H1 (cell line): ENCODE results near the gene RDM1. TPM values are rescaled to one million over a fixed set of nuclear protein-coding genes. Genes with fewer than 3 reads are reported as not detected.

Experiments
- CTCF ChIA-PET: fragments of 300-600 bp; sonication (Branson Sonifier 250); formaldehyde crosslinking; loops from one replicate; lab custom pipeline; 2021; ENCODE audit not compliant: partially characterized antibody; lab: Charles Lee
- POLR2A ChIA-PET: fragments of 300-600 bp; sonication (Branson Sonifier 250); formaldehyde crosslinking; loops from one replicate; lab custom pipeline; 2021; ENCODE audit warnings: inconsistent platforms; ENCODE audit not compliant: partially characterized antibody; lab: Charles Lee
- DNase-seq, 2 experiments: peaks; one replicate each; pipeline versions ENCODE4 v3.0.0 to v3.0.0-alpha.2; 2010 to 2022; ENCODE audit warnings: low spot score in 2 of 2, low read depth in 1 of 2, mixed read lengths in 1 of 2
- FAIRE-seq: peaks from 2 replicates; lab custom pipeline; 2011; peaks lifted over from hg19 to GRCh38; lab: Jason Lieb, UNC
- H2AFZ ChIP-seq: 2 replicates; pipeline ENCODE4 v1.8.1; 2012; ENCODE audit warnings: low read length, inconsistent platforms
- H2AK5ac ChIP-seq: 2 replicates; pipeline ENCODE4 v1.6.1; 2013; ENCODE audit warnings: low read depth, low read length
- H2BK120ac ChIP-seq: replicated peaks from 2 replicates; pipeline ENCODE3; 2013; ENCODE audit warnings: low read depth, low read length, inconsistent platforms
- H2BK12ac ChIP-seq: 2 replicates; pipeline ENCODE4 v1.6.1; 2013; ENCODE audit warnings: low read depth, low read length
- H2BK15ac ChIP-seq: 2 replicates; pipeline ENCODE4 v1.6.1; 2013; ENCODE audit warnings: low read length
- H2BK20ac ChIP-seq: 2 replicates; pipeline ENCODE4 v1.6.1; 2013; ENCODE audit warnings: low read length
- H2BK5ac ChIP-seq: 2 replicates; pipeline ENCODE4 v1.6.1; 2013; ENCODE audit warnings: low read depth, low read length
- H3K14ac ChIP-seq: 2 replicates; pipeline ENCODE4 v1.6.1; 2013; ENCODE audit warnings: inconsistent platforms; ENCODE audit not compliant: insufficient read length
- H3K18ac ChIP-seq: 2 replicates; pipeline ENCODE4 v1.6.1; 2013; ENCODE audit warnings: low read length; ENCODE audit errors: extremely low read depth
- H3K23ac ChIP-seq: 2 replicates; pipeline ENCODE4 v1.6.1; 2013; ENCODE audit warnings: inconsistent platforms; ENCODE audit not compliant: insufficient read length
- H3K23me2 ChIP-seq: 2 replicates; pipeline ENCODE4 v1.6.1; 2013; ENCODE audit warnings: low read depth, low read length
- H3K27ac ChIP-seq: 2 replicates; pipeline ENCODE4 v1.6.1; 2011; ENCODE audit warnings: low read depth, low read length, inconsistent platforms
- H3K27me3 ChIP-seq, 4 experiments: replicated peaks in 1 of 4; 1 replicate in 1 of 4; 2 replicates in 3 of 4; pipeline versions ENCODE4 v1.6.1 to v1.8.1; 2011 to 2013; ENCODE audit warnings: low read length in 3 of 4, mild to moderate bottlenecking in 3 of 4, inconsistent platforms in 2 of 4, mixed read lengths in 2 of 4, moderate library complexity in 1 of 4; ENCODE audit not compliant: control insufficient read depth in 3 of 4, insufficient read depth in 3 of 4; ENCODE audit errors: extremely low read depth in 1 of 4
- H3K36me3 ChIP-seq, 4 experiments: 2 replicates each; pipeline versions ENCODE4 v1.6.1 to v1.8.1; 2011 to 2013; ENCODE audit warnings: mild to moderate bottlenecking in 4 of 4, low read length in 3 of 4, moderate library complexity in 2 of 4, control low read depth in 1 of 4, inconsistent platforms in 1 of 4; ENCODE audit not compliant: insufficient read depth in 4 of 4, control insufficient read depth in 2 of 4
- H3K4ac ChIP-seq: replicated peaks from 2 replicates; pipeline ENCODE3; 2013; ENCODE audit warnings: low read length, low read depth, mixed read lengths, inconsistent platforms; ENCODE audit not compliant: insufficient read length
- H3K4me1 ChIP-seq, 4 experiments: replicated peaks in 1 of 4; 1 replicate in 1 of 4; 2 replicates in 3 of 4; pipeline versions ENCODE4 v1.6.1 to v1.8.1; 2011 to 2013; ENCODE audit warnings: low read length in 3 of 4, inconsistent platforms in 2 of 4, mixed read lengths in 1 of 4; ENCODE audit not compliant: insufficient read depth in 4 of 4, control insufficient read depth in 3 of 4
- H3K4me2 ChIP-seq, 2 experiments: 2 replicates each; pipeline versions ENCODE4 v1.6.1 to v1.8.1; 2011 to 2013; ENCODE audit warnings: low read depth in 2 of 2, low read length in 2 of 2, control low read depth in 1 of 2, inconsistent platforms in 1 of 2, mild to moderate bottlenecking in 1 of 2; ENCODE audit not compliant: insufficient read depth in 1 of 2
- H3K4me3 ChIP-seq, 4 experiments: fragments of 200-600, 300-600 bp in 1 of 4; sonication (generic), shearing (Covaris generic), sonication (Bioruptor Twin) in 1 of 4; 2 replicates each; pipeline versions ENCODE4 v1.5.1 to v1.8.1; 2011 to 2016; ENCODE audit warnings: low read length in 4 of 4, low read depth in 3 of 4, control low read depth in 2 of 4, inconsistent platforms in 2 of 4, mild to moderate bottlenecking in 2 of 4, mixed read lengths in 1 of 4, moderate library complexity in 1 of 4; ENCODE audit not compliant: insufficient read depth in 2 of 4; ENCODE audit errors: extremely low read depth in 1 of 4
- H3K56ac ChIP-seq: replicated peaks from 2 replicates; pipeline ENCODE3; 2013; ENCODE audit warnings: low read depth, mild to moderate bottlenecking, mixed read lengths, low read length, inconsistent platforms; ENCODE audit not compliant: insufficient read length
- H3K79me1 ChIP-seq: 2 replicates; pipeline ENCODE4 v1.6.1; 2013; ENCODE audit warnings: low read depth, low read length, control low read depth
- H3K79me2 ChIP-seq, 2 experiments: 2 replicates each; pipeline versions ENCODE4 v1.6.1 to v1.8.1; 2012 to 2013; ENCODE audit warnings: low read length in 2 of 2, mild to moderate bottlenecking in 2 of 2, inconsistent platforms in 1 of 2; ENCODE audit not compliant: insufficient read depth in 2 of 2, control insufficient read depth in 1 of 2
- H3K9ac ChIP-seq, 4 experiments: replicated peaks in 1 of 4; 1 replicate in 1 of 4; 2 replicates in 3 of 4; pipeline versions ENCODE4 v1.6.1 to v1.8.1; 2011 to 2013; ENCODE audit warnings: low read depth in 3 of 4, low read length in 3 of 4, control low read depth in 2 of 4, mild to moderate bottlenecking in 2 of 4, moderate library complexity in 2 of 4, inconsistent platforms in 1 of 4; ENCODE audit errors: extremely low read depth in 1 of 4
- H3K9me3 ChIP-seq, 2 experiments: 2 replicates each; pipeline versions ENCODE4 v1.6.1 to v1.8.1; 2012 to 2013; ENCODE audit warnings: mild to moderate bottlenecking in 2 of 2, moderate library complexity in 2 of 2, control low read depth in 1 of 2, inconsistent platforms in 1 of 2, low read depth in 1 of 2, low read length in 1 of 2, mixed read lengths in 1 of 2; ENCODE audit not compliant: insufficient read depth in 2 of 2
- H4K20me1 ChIP-seq, 2 experiments: replicated peaks in 1 of 2; 2 replicates each; pipeline versions ENCODE3 to v1.8.1; 2011 to 2013; ENCODE audit warnings: inconsistent platforms in 2 of 2, low read length in 2 of 2, mild to moderate bottlenecking in 1 of 2; ENCODE audit not compliant: insufficient read depth in 2 of 2, control insufficient read depth in 1 of 2
- H4K5ac ChIP-seq: 2 replicates; pipeline ENCODE4 v1.6.1; 2013; ENCODE audit warnings: low read length, low read depth, mixed read lengths, inconsistent platforms; ENCODE audit not compliant: insufficient read length
- H4K8ac ChIP-seq: 2 replicates; pipeline ENCODE4 v1.8.0; 2013; ENCODE audit warnings: mild to moderate bottlenecking, moderate library complexity, low read length, inconsistent platforms; ENCODE audit not compliant: insufficient read depth; ENCODE audit errors: extremely low read depth
- H4K91ac ChIP-seq: replicated peaks from 2 replicates; pipeline ENCODE3; 2013; ENCODE audit warnings: low read length, mixed read lengths, inconsistent platforms; ENCODE audit not compliant: insufficient read length
- CHD7 ChIP-seq: fragments of 300-600 bp; sonication (generic); IDR thresholded peaks from 2 replicates; pipeline ENCODE4 v1.7.1; 2012; ENCODE audit warnings: low read length, moderate library complexity, mild to moderate bottlenecking, inconsistent platforms; ENCODE audit not compliant: insufficient replicate concordance
- WGBS, 2 experiments: shearing (Covaris generic) in 1 of 2; methylation state at CpG; one replicate each; pipeline versions ENCODE4 v1.1.6 to v1.1.7; 2013 to 2015; ENCODE audit warnings: low lambda C conversion rate in 2 of 2, mixed read lengths in 2 of 2, inconsistent platforms in 1 of 2, low coverage in 1 of 2, missing lambda C conversion rate in 1 of 2; ENCODE audit not compliant: insufficient replicate concordance in 2 of 2, insufficient coverage in 1 of 2, insufficient read length in 1 of 2; ENCODE audit errors: extremely low coverage in 1 of 2, missing lambda C conversion rate in 1 of 2; 5-methylcytosine and 5-hydroxymethylcytosine counted together
- polyA plus RNA-seq, 7 experiments: library from polyadenylated mRNA; depleted of rRNA in 3 of 7; stranded (reverse) in 5 of 7; unstranded in 2 of 7; fragments of >200 nt in 5 of 7; fragments of 200-250 nt in 2 of 7; gene quantifications; 1 replicate in 5 of 7; 2 replicates in 1 of 7; 4 replicates in 1 of 7; pipeline versions ENCODE4 v1.2.1 to v1.2.3, GENCODE V29; 2011 to 2013; ENCODE audit warnings: missing spikeins in 2 of 7, mixed read lengths in 2 of 7
- total RNA-seq: library from RNA; stranded (reverse); fragmentation: NEBNext Ultra II Directional; extraction: Animal tissue kit (Norgen Biotek cat#: 25700); gene quantifications from 2 replicates; pipeline ENCODE4 v1.2.1, GENCODE V29; 2021

RDM1 gene
- total and polyA plus RNA-seq, 2 of the 8 experiments (the other 6 are each of a cell fraction or from before 2014, with no cell fraction given) = 7.3 to 9.7 TPM

GRCh38 chr17:35878361-35878760 lies 52.2 kb downstream of the RDM1 start:
- Histone ChIP-seq H3K36me3 (no peaks in the 10 kb centered on the region), H3K14ac (no peak overlapping the region), H3K56ac (no peak overlapping the region), H3K27me3 (no peaks in the 10 kb centered on the region), H3K27ac (no peak overlapping the region), H2BK12ac (no peak overlapping the region), H2BK20ac (no peak overlapping the region), H3K4me1 (no peaks in the 10 kb centered on the region), H2AK5ac (no peak overlapping the region), H3K4me3 (no peak overlapping the region), H2BK120ac (no peak overlapping the region), H2AFZ (no peak overlapping the region), H3K23ac (no peak overlapping the region), H4K5ac (no peak overlapping the region), H3K23me2 (no peaks in the 10 kb centered on the region), H3K79me2 (no peaks in the 10 kb centered on the region), H4K8ac (no peak overlapping the region), H3K9ac (no peak overlapping the region), H2BK5ac (no peak overlapping the region), H4K20me1 (no peaks in the 10 kb centered on the region), H3K18ac (no peak overlapping the region), H3K79me1 (no peaks in the 10 kb centered on the region), H3K4me2 (no peak overlapping the region), H3K4ac (no peak overlapping the region), H4K91ac (no peak overlapping the region), H3K9me3 (no peaks in the 10 kb centered on the region), H2BK15ac (no peak overlapping the region)
- FAIRE-seq (no peak), DNase-seq (no peak)
- POLR2A ChIA-PET = no interaction called here
- 89% methylated on average over 4 of the region's 4 CpGs; no CpG with 5 or more reads in 1 of the 2 experiments for WGBS, 2 experiments
- CTCF ChIA-PET = no interaction called here
- no peak for TF ChIP-seq CHD7
